ENCODE results near the gene KIAA0586.

DNA sequence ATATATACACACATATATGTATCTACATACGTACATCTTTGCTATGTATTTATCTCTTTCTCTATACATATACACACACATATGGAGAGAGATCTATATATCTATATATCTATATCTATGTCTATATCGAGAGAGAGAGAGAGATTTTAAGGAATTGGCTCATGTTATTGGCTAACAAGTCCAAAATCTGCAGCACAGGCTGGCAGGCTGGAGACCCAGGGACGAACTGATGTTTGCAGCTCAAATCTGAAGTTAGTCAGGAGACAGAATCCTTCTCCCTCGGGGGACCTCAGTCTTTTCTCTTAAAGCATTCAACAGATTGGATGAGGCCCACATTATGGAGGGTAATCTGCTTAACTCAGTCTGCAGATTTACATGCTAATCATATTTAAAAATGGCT lies 169.5 kb downstream of the KIAA0586 start:
- TF ChIP-seq POLR2AphosphoS5 (IDR thresholded peaks at IDR 0.05; ENCODE audit: insufficient read depth in 1 of 2, low read depth in 1 of 2) (no peak), POLR2A (IDR thresholded peaks at IDR 0.05) (no peak)
- TF ChIP-seq, protein P1, sequence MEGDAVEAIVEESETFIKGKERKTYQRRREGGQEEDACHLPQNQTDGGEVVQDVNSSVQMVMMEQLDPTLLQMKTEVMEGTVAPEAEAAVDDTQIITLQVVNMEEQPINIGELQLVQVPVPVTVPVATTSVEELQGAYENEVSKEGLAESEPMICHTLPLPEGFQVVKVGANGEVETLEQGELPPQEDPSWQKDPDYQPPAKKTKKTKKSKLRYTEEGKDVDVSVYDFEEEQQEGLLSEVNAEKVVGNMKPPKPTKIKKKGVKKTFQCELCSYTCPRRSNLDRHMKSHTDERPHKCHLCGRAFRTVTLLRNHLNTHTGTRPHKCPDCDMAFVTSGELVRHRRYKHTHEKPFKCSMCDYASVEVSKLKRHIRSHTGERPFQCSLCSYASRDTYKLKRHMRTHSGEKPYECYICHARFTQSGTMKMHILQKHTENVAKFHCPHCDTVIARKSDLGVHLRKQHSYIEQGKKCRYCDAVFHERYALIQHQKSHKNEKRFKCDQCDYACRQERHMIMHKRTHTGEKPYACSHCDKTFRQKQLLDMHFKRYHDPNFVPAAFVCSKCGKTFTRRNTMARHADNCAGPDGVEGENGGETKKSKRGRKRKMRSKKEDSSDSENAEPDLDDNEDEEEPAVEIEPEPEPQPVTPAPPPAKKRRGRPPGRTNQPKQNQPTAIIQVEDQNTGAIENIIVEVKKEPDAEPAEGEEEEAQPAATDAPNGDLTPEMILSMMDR (IDR thresholded peaks at IDR 0.05), result no peak

All from vagina (tissue), 2 donors.